GM19452 (cell line): Measurements from ENCODE around the gene PHF21B.

ENCODE experiments used
- ATAC-seq: cut with Tn5 transposase; IDR thresholded peaks from one replicate; pipeline ENCODE4 v1.9.1; 2021; ENCODE audit not compliant: unreplicated experiment

The PHF21B gene

DNA sequence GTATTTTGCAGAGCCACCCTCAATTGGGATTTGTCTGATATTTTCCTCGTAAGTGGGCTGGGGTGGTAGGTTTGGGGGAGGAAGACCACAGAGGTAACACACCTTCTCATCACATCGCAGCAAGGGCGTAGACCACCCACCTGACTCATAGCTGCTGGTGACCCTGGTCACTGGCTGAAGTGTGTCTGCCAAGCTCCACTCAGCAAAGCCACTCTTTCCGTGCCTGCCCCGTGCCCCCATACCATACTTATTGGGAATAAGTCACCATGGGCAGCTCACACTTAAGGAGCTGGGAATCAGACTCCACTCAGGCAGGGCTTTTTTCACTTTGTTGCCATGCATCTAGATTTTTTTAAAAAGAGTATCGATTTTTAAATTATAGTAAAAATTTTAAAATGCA, 111.6 kb downstream of the PHF21B start:
- no peak for ATAC-seq

GRCh38 chr22:44895296-44896055, 114.3 kb downstream of the PHF21B start:
- ATAC-seq, result no peak

GRCh38 chr22:44894782-44895181, 115.0 kb downstream of the PHF21B start:
- no peak for ATAC-seq

GRCh38 chr22:44894321-44894720, 115.5 kb downstream of the PHF21B start:
- no peak for ATAC-seq

DNA sequence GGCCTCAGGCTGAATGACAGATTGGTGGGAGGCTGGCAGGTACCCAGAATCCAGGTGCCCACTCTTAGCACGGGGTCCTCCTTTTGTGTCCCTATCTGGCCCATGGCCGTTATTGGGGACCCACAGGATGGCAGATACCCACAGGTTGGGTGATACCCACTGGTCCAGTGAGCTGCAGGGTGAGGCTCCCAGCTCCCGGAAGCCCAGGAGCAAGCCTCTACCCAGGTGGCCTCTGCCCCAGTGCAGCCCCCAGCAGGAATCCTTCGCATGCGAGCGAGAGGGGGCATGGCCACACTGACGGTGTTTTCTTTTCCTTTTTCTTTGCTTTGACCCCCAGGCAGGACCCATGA, 116.1 kb downstream of the PHF21B start:
- ATAC-seq, result no peak

- no peak for ATAC-seq
These were observed 116.7 kb downstream of the PHF21B start for GRCh38 chr22:44892803-44893730.

- ATAC-seq, result no peak
These were observed 117.6 kb downstream of the PHF21B start for GRCh38 chr22:44892243-44892642.

DNA sequence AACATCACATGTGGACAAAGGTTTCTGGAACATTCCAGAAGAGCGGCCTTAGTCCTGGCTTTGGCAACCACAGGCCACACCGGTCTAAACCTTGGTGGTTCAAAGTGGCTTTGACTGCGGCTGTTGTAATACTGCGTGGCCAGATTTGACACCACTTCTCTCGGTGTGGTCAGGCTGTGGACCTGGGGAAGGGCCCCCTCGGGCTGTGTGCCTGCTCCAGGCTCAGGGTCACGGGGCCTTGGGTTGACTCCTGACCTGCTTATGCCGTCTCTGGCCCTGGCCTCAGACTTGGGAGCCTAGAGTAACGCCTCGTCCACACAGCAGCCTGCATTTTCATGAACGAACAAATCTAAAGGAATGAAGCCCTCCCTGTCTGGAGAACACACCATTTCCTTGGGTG, 118.0 kb downstream of the PHF21B start:
- no peak for ATAC-seq

GRCh38 chr22:44891293-44891747, 118.5 kb downstream of the PHF21B start:
- ATAC-seq, result no peak

- no peak for ATAC-seq
These were observed 119.2 kb downstream of the PHF21B start for GRCh38 chr22:44890416-44891292.

- no peak for ATAC-seq
These were observed 120.4 kb downstream of the PHF21B start for GRCh38 chr22:44889255-44889878.

GRCh38 chr22:44888491-44889254, 121.1 kb downstream of the PHF21B start:
- ATAC-seq, result no peak

DNA sequence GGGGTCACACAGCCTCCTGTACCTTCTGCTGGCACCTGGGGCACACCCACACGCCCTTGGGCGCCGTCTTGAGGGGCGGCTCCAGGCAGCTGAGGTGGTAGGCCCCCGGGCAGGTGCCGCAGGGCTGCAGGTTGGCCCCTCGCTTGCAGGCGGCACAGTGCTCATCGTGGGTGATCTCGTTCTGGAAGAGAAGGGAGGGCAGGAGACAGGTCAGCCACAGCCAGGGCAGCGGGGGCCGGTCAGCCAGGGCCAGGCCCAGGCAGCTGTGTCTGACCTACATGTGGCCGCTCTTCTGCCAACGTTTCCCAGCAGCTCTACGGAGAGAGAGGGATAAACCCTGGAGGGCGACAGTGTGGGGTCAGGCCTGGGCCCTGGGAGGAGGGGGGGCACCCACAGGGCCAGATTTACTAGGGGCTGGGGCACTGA, 121.9 kb downstream of the PHF21B start:
- ATAC-seq, result no peak

DNA sequence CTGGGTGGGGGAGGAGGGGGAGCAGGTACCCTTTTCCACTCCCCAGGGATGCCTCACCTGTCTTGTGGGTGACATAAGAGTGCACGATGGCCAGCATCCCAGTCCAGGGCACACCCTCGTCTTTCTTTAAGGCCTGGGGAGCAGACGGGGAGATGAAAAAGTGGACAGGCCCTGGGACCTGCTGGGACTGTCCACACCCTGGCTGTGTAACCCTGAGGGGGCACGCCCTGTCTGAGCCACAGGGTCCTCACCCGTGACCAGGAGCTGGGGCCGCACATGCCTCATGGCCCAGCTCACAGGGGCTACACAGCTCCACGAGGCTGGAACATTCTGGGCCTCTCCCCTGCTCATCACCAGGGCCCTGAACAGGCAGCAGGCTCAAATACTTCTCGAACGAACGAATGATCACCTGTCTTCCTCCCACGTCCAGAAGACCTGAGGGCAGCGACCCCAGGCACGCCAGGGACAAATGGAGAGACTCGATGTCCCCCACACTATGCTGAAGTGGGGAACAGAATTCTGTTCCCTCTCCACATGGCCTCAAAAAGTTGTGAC, 123.9 kb downstream of the PHF21B start:
- no peak for ATAC-seq

DNA sequence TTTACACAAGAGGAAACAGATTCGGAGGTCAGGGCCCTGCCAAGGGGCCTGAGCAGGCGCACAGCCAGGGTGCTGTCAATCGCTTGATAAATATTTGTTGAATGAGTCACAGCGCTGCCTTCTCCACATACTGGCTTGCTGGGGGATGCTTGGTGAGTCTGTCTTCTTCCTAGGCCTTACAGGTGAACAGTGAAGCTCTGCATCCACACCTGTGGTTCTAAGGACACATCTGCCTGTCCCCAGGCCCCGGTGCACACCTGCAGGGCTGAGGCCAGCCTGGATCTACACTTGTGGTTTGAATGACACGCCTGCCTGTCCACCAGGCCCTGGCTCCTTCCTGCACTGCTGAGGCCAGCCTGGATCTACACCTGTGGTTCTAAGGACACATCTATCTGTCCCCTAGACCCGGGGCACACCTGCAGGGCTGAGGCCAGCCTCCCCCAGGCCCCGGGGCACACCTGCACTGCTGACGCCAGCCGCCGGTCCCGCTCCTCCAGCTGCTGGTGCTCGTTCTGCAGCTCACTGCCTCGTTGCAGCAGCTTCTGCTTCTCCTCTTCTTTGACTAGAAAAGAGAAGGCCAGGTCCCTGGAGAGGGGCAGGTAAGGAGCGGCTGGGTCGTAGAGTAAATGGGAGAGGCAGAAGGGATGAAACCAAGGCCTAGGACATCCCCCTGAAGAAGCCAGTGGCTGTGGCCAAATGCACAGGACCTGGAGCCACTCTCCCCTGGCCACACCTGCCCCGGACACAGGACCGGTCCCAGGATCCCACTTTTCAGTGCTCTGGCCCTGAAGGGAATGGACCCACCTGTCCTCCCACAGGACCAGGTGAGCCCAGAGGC, 124.6 kb downstream of the PHF21B start:
- ATAC-seq, result no peak

GRCh38 chr22:44884562-44884961, 125.2 kb downstream of the PHF21B start:
- ATAC-seq, result no peak

GRCh38 chr22:44883011-44883421, 126.8 kb downstream of the PHF21B start:
- no peak for ATAC-seq

DNA sequence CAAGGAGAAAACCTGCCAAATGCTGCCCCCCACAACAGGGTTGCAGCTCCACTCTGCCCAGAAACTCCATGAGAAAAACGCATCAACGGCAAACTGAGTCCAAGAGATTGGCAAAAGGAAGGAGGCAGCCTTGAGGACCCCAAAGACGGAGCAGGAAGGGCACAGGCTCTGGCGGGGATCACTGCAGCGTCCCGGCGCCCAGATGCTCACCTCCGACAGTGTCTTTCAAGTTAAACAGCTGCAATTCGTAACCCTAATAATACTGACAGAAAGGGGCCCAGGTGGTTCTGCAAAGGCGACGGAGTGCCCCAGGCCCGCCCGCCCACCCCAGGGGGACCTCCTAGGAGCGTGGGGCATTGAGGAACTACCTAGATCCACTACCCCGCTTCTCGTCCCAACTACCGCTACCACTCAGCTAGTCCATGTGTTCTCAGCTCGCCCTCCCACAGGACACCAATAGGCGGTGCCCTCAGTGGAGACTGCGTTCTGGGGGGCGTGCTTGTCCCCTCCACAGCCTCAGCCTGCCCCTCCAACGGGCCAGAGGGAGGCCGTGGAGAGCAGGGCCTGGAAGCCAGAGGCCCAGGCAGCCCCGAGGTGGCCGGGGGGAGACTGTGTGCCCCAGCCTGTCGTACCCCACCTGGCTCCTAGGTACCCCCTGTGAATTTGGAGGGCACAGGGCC, 127.4 kb downstream of the PHF21B start:
- no peak for ATAC-seq
